Keratinocyte (primary cell): ENCODE results near the gene ROBO4. TPM values are rescaled to one million over a fixed set of nuclear protein-coding genes. Genes with fewer than 3 reads are reported as not detected.

ENCODE experiments used
- DNase-seq: peaks from one replicate; pipeline ENCODE4 v3.0.0-alpha.2; 2011; ENCODE audit warnings: low read depth, missing footprints, low spot score
- FAIRE-seq: peaks from 2 replicates; lab custom pipeline; 2011; peaks lifted over from hg19 to GRCh38; lab: Jason Lieb, UNC
- H2AFZ ChIP-seq: 2 replicates; pipeline ENCODE4 v1.6.0; 2012; ENCODE audit warnings: low read length, control low read depth, inconsistent platforms; ENCODE audit not compliant: control insufficient read depth
- H3K27ac ChIP-seq: 2 replicates; pipeline ENCODE4 v1.5.1; 2011; ENCODE audit warnings: low read length; ENCODE audit not compliant: control insufficient read depth, insufficient read depth
- H3K27me3 ChIP-seq: 3 replicates; pipeline ENCODE4 v1.6.0; 2011; ENCODE audit warnings: low read length; ENCODE audit not compliant: control insufficient read depth, insufficient read depth; ENCODE audit errors: extremely low read depth
- H3K36me3 ChIP-seq, 2 experiments: 2 replicates in 1 of 2; 3 replicates in 1 of 2; pipeline ENCODE4 v1.5.1; 2011; ENCODE audit warnings: low read length in 2 of 2, mild to moderate bottlenecking in 1 of 2; ENCODE audit not compliant: control insufficient read depth in 2 of 2, insufficient read depth in 2 of 2; ENCODE audit errors: extremely low read depth in 1 of 2
- H3K4me1 ChIP-seq: 3 replicates; pipeline ENCODE4 v1.5.1; 2011; ENCODE audit warnings: low read length; ENCODE audit not compliant: control insufficient read depth, insufficient read depth; ENCODE audit errors: extremely low read depth
- H3K4me2 ChIP-seq: 3 replicates; pipeline ENCODE4 v1.6.0; 2011; ENCODE audit warnings: low read depth, low read length; ENCODE audit not compliant: control insufficient read depth, insufficient read depth; ENCODE audit errors: extremely low read depth
- H3K4me3 ChIP-seq, 3 experiments: fragments of 200-600 bp in 1 of 3; sonication (generic) in 1 of 3; 2 replicates in 2 of 3; 3 replicates in 1 of 3; pipeline ENCODE4 v1.5.1; 2011 to 2016; ENCODE audit warnings: low read length in 3 of 3, mild to moderate bottlenecking in 3 of 3, control low read depth in 2 of 3, inconsistent platforms in 1 of 3, low read depth in 1 of 3, mixed read lengths in 1 of 3, mixed run types in 1 of 3, moderate library complexity in 1 of 3; ENCODE audit not compliant: control insufficient read depth in 2 of 3, insufficient read depth in 2 of 3; ENCODE audit errors: extremely low read depth in 1 of 3
- H3K79me2 ChIP-seq: 2 replicates; pipeline ENCODE4 v1.6.0; 2012; ENCODE audit warnings: low read length; ENCODE audit not compliant: control insufficient read depth, insufficient read depth
- H3K9ac ChIP-seq: 3 replicates; pipeline ENCODE4 v1.6.0; 2011; ENCODE audit warnings: low read length; ENCODE audit not compliant: control insufficient read depth, insufficient read depth; ENCODE audit errors: extremely low read depth
- H3K9me1 ChIP-seq: 3 replicates; pipeline ENCODE4 v1.6.0; 2011; ENCODE audit warnings: low read length; ENCODE audit not compliant: control insufficient read depth, insufficient read depth; ENCODE audit errors: extremely low read depth
- H3K9me3 ChIP-seq: 2 replicates; pipeline ENCODE4 v1.5.1; 2012; ENCODE audit warnings: low read depth, low read length; ENCODE audit not compliant: control insufficient read depth
- H4K20me1 ChIP-seq: 3 replicates; pipeline ENCODE4 v1.6.0; 2011; ENCODE audit warnings: low read length; ENCODE audit not compliant: control insufficient read depth, insufficient read depth; ENCODE audit errors: extremely low read depth
- CTCF ChIP-seq, 3 experiments: IDR thresholded peaks in 1 of 3; conservative IDR thresholded peaks in 1 of 3; optimal IDR thresholded peaks in 1 of 3; 2 replicates in 2 of 3; 3 replicates in 1 of 3; pipeline versions ENCODE3 to v1.5.1; 2011; ENCODE audit warnings: low read length in 3 of 3, mild to moderate bottlenecking in 3 of 3, moderate library complexity in 2 of 3, control low read depth in 1 of 3, inconsistent platforms in 1 of 3; ENCODE audit not compliant: insufficient read depth in 2 of 3; ENCODE audit errors: extremely low read depth in 1 of 3
- EZH2 ChIP-seq: IDR thresholded peaks from one replicate; pipeline ENCODE4 v1.6.1; 2012; ENCODE audit warnings: inconsistent platforms, mild to moderate bottlenecking, low read length, moderate library complexity
- dilution Hi-C: fragments of 300-500 bp; cut with MboI; formaldehyde crosslinking; loops from one replicate; pipeline ENCODE4 v1.7.0; 2020; ENCODE audit warnings: low sequenced_read_pairs; ENCODE audit not compliant: extremely low pct_ligation_motif_present
- polyA plus RNA-seq, 5 experiments: library from polyadenylated mRNA; depleted of rRNA in 3 of 5; stranded (reverse) in 3 of 5; stranded (forward) in 1 of 5; unstranded in 1 of 5; fragments of >200 nt; gene quantifications; 1 replicate in 1 of 5; 2 replicates in 3 of 5; 3 replicates in 1 of 5; pipeline versions ENCODE4 v1.2.1 to v1.2.3, GENCODE V29; 2011 to 2012; ENCODE audit warnings: missing spikeins in 2 of 5, low read depth in 1 of 5, low replicate concordance in 1 of 5

The ROBO4 gene
- polyA plus RNA-seq, 1 donor (not counting 4 experiments of a cell fraction or from before 2014, with no cell fraction given), result 0.94 TPM

- no peak for FAIRE-seq
These were observed 46.1 kb upstream of the ROBO4 start for GRCh38 chr11:124943741-124944140.

GRCh38 chr11:124943254-124943616, 45.6 kb upstream of the ROBO4 start:
- H3K36me3 ChIP-seq, result no peaks in the 10 kb centered on the region
- FAIRE-seq, result no peak
- no peak for DNase-seq
- no peak overlapping the region for H3K27ac ChIP-seq
- no peak overlapping the region for H3K4me3 ChIP-seq
- no peaks in the 10 kb centered on the region for H3K79me2 ChIP-seq
- H3K9ac ChIP-seq, result no peak overlapping the region
- H3K27me3 ChIP-seq, result no peaks in the 10 kb centered on the region
- H3K4me1 ChIP-seq, result peaks cover 14% of the 10 kb centered on the region
- H3K4me2 ChIP-seq, result no peak overlapping the region
- no peaks in the 10 kb centered on the region for H3K9me1 ChIP-seq
- dilution Hi-C loops, result no loop called here
- TF ChIP-seq EZH2 (no peak), CTCF (optimal IDR thresholded peaks at IDR 0.05 in 1 of 3, IDR thresholded peaks at IDR 0.05 in 1 of 3, conservative IDR thresholded peaks at IDR 0.05 in 1 of 3; ENCODE audit: extremely low read depth in 1 of 3, insufficient read depth in 2 of 3, low read length in 3 of 3) (no peak)
- H2AFZ ChIP-seq, result no peak overlapping the region
- H4K20me1 ChIP-seq, result no peaks in the 10 kb centered on the region
- H3K9me3 ChIP-seq, result no peaks in the 10 kb centered on the region

More at GRCh38 chr11:124943741-124944140, 46.1 kb upstream of the ROBO4 start:
- no peaks in the 10 kb centered on the region for H3K9me1 ChIP-seq
- no peaks in the 10 kb centered on the region for H3K27me3 ChIP-seq
- H3K4me2 ChIP-seq, result no peak overlapping the region
- H4K20me1 ChIP-seq, result no peaks in the 10 kb centered on the region
- no peak overlapping the region for H3K4me3 ChIP-seq
- DNase-seq, result no peak
- H3K9ac ChIP-seq, result no peak overlapping the region
- H3K4me1 ChIP-seq, result peaks cover 10% of the 10 kb centered on the region
- TF ChIP-seq EZH2 (no peak), CTCF (optimal IDR thresholded peaks at IDR 0.05 in 1 of 3, IDR thresholded peaks at IDR 0.05 in 1 of 3, conservative IDR thresholded peaks at IDR 0.05 in 1 of 3; ENCODE audit: extremely low read depth in 1 of 3, insufficient read depth in 2 of 3, low read length in 3 of 3) (no peak)
- dilution Hi-C loops, result no loop called here
- no peaks in the 10 kb centered on the region for H3K36me3 ChIP-seq
- H3K9me3 ChIP-seq, result no peaks in the 10 kb centered on the region
- no peak overlapping the region for H3K27ac ChIP-seq
- no peaks in the 10 kb centered on the region for H3K79me2 ChIP-seq
- no peak overlapping the region for H2AFZ ChIP-seq
